Esophagus squamous epithelium (tissue), 4 donors: ENCODE results near the gene ARHGEF1.

Source experiments
- CTCF ChIP-seq, 6 experiments: fragments of 450-650 bp in 4 of 6; fragments of 200-600 bp in 2 of 6; sonication (generic) in 2 of 6; IDR thresholded peaks; one replicate each; pipeline ENCODE4 v1.5.1; 2016 to 2019; ENCODE audit warnings: antibody characterized with exemption in 6 of 6, mild to moderate bottlenecking in 4 of 6, moderate library complexity in 4 of 6
- POLR2A ChIP-seq, 4 donors: fragments of 450-650 bp; IDR thresholded peaks; one replicate each; pipeline ENCODE4 v1.6.1; 2017; ENCODE audit warnings: antibody characterized with exemption in 4 of 4, mild to moderate bottlenecking in 4 of 4, moderate library complexity in 3 of 4

- TF ChIP-seq POLR2A (IDR thresholded peaks at IDR 0.05) (no peak), CTCF (IDR thresholded peaks at IDR 0.05) (no peak)
Observed at GRCh38 chr19:41868120-41868988, 14.6 kb upstream of the ARHGEF1 start.
